ENCODE data around the gene PTPN7. TPM values are rescaled to one million over a fixed set of nuclear protein-coding genes. Genes with fewer than 3 reads are reported as not detected.

PTPN7 gene
- polyA plus RNA-seq, 2 of the 4 experiments (the other 2 are of a cell fraction), result 0.08 TPM; not detected in 1

- H3K4me3 ChIP-seq, result no peak overlapping the region
- DNase-seq (ENCODE audit: low read depth in 1 of 2, low spot score in 1 of 2), result no peak
- no peaks in the 10 kb centered on the region for H3K9me3 ChIP-seq
- 0 out of 3 replicates have a peak, but pooled peaks cover 5% of the 10 kb centered on the region for H3K4me1 ChIP-seq
- ChIA-PET POLR2A (interaction anchor here (0.5 kb wide), 1 partner anchor 16 kb away, joined by 4 read pairs; no protein-coding TSS in a partner anchor), CTCF (interaction anchor here (1.1 to 31.9 kb wide), 6 partner anchors 8 to 237 kb away, joined by 3 to 1624 read pairs (median 16); partner anchors contain the start of genes ELF3, GPR37L1 and RNPEP)
- no peak overlapping the region for H3K4me2 ChIP-seq
- WGBS (ENCODE audit: missing lambda C conversion rate), result 86% methylated on average over 12 of the region's 12 CpGs
- TF ChIP-seq HEYL (CRISPR knock-in tag; IDR thresholded peaks at IDR 0.05), result no peak
- TF ChIP-seq BHLHE40 (IDR thresholded peaks at IDR 0.05; ENCODE audit: low read depth, low read length), result no peak
- no peak for TF ChIP-seq REST (IDR thresholded peaks at IDR 0.05)
- no peak for TF ChIP-seq CBX2 (IDR thresholded peaks at IDR 0.05; ENCODE audit: borderline replicate concordance, low read depth)
- TF ChIP-seq EHF (CRISPR knock-in tag; IDR thresholded peaks at IDR 0.05), result no peak
- TF ChIP-seq FOSL2 (IDR thresholded peaks at IDR 0.05), result no peak
- TF ChIP-seq FOSL2 (CRISPR knock-in tag; IDR thresholded peaks at IDR 0.05), result no peak
- no peak for TF ChIP-seq NR3C1 (IDR thresholded peaks at IDR 0.05)
- TF ChIP-seq RAD21 (conservative IDR thresholded peaks at IDR 0.05 in 1 of 2, IDR thresholded peaks at IDR 0.05 in 1 of 2), result no peak
- FAIRE-seq, result no peak
- ATAC-seq, result no peak
- H3K27ac ChIP-seq, result no peak overlapping the region
Observed at GRCh38 chr1:202131956-202132821, 28.2 kb downstream of the PTPN7 start.

GRCh38 chr1:202130816-202131522 is 29.4 kb downstream of the PTPN7 start:
- CTCF ChIA-PET, result interaction anchor here (0.5 to 31.9 kb wide), 7 partner anchors 9 to 236 kb away, joined by 3 to 1624 read pairs (median 3); partner anchors contain the start of genes ELF3, GPR37L1 and RNPEP
- H3K4me2 ChIP-seq, result no peak overlapping the region
- POLR2A ChIA-PET, result no interaction called here
- no peak for TF ChIP-seq CHD4 (IDR thresholded peaks at IDR 0.05; ENCODE audit: borderline replicate concordance)
- no peak for TF ChIP-seq BCL3 (IDR thresholded peaks at IDR 0.05)
- no peak for TF ChIP-seq SREBF2 (IDR thresholded peaks at IDR 0.05)
- no peak overlapping the region for H3K4me3 ChIP-seq
- FAIRE-seq (no peak), DNase-seq (ENCODE audit: low read depth in 1 of 2, low spot score in 1 of 2) (no peak), ATAC-seq (no peak)
- H3K4me1 ChIP-seq, result 0 out of 3 replicates have a peak, but pooled peaks cover 5% of the 10 kb centered on the region
- WGBS (ENCODE audit: missing lambda C conversion rate), result 83% methylated on average over 8 of the region's 9 CpGs
- no peaks in the 10 kb centered on the region for H3K9me3 ChIP-seq
- H3K27ac ChIP-seq, result no peak overlapping the region

- ChIA-PET CTCF (interaction anchor here (0.9 to 31.9 kb wide), 5 partner anchors 8 to 235 kb away, joined by 3 to 1624 read pairs (median 25); partner anchors contain the start of genes ELF3, GPR37L1 and RNPEP), POLR2A (no interaction called here)
- no peak overlapping the region for H3K4me2 ChIP-seq
- no peak for FAIRE-seq
- no peaks in the 10 kb centered on the region for H3K9me3 ChIP-seq
- DNase-seq (ENCODE audit: low read depth in 1 of 2, low spot score in 1 of 2), result no peak
- H3K4me3 ChIP-seq, result no peak overlapping the region
- ATAC-seq, result peak; percentile 10 to 28; a peak in 3 of 6 replicates
- 0 out of 3 replicates have a peak, but pooled peaks cover 5% of the 10 kb centered on the region for H3K4me1 ChIP-seq
- peak overlapping the region in 1 of 2 experiments; percentile 31; a peak in 1 of 6 replicates for H3K27ac ChIP-seq
- TF ChIP-seq MAX (IDR thresholded peaks at IDR 0.05), result no peak
- TF ChIP-seq POLR2A (IDR thresholded peaks at IDR 0.05; ENCODE audit: low read length), result no peak
- no peak for TF ChIP-seq CTCF (IDR thresholded peaks at IDR 0.05)
- TF ChIP-seq CBX2 (IDR thresholded peaks at IDR 0.05; ENCODE audit: borderline replicate concordance, low read depth), result no peak
- no peak for TF ChIP-seq TP53 (CRISPR knock-in tag; IDR thresholded peaks at IDR 0.05)
- no peak for TF ChIP-seq CBX8 (IDR thresholded peaks at IDR 0.05)
- 74% methylated on average over 10 of the region's 11 CpGs for WGBS (ENCODE audit: missing lambda C conversion rate)
Observed at GRCh38 chr1:202130297-202130721, 30.1 kb downstream of the PTPN7 start.
